Fibroblast of pulmonary artery (primary cell): ENCODE results near the gene ZCCHC7.

ENCODE experiments used
- DNase-seq: peaks from one replicate; pipeline ENCODE4 v3.0.0-alpha.2; 2010; ENCODE audit warnings: low read depth
- H3K4me3 ChIP-seq: replicated peaks from 2 replicates; pipeline ENCODE4 v1.5.1; 2011; ENCODE audit warnings: low read depth, mild to moderate bottlenecking, control low read depth, low read length, moderate library complexity
- CTCF ChIP-seq: IDR thresholded peaks from 2 replicates; pipeline ENCODE4 v1.5.1; 2011; ENCODE audit warnings: mild to moderate bottlenecking, control low read depth, low read length, inconsistent platforms; ENCODE audit errors: missing control alignments

ZCCHC7 gene

GRCh38 chr9:37239921-37240320, 119.5 kb downstream of the ZCCHC7 start:
- DNase-seq, result no peak
- no peak overlapping the region for H3K4me3 ChIP-seq
- TF ChIP-seq CTCF, result no peak

GRCh38 chr9:37241340-37241739, 121.0 kb downstream of the ZCCHC7 start:
- DNase-seq, result no peak
- no peak for TF ChIP-seq CTCF
- no peak overlapping the region for H3K4me3 ChIP-seq

GRCh38 chr9:37242089-37242488, 121.7 kb downstream of the ZCCHC7 start:
- no peak overlapping the region for H3K4me3 ChIP-seq
- no peak for DNase-seq
- TF ChIP-seq CTCF, result no peak

- DNase-seq, result no peak
- no peak overlapping the region for H3K4me3 ChIP-seq
- no peak for TF ChIP-seq CTCF
Observed at GRCh38 chr9:37243588-37244345, 123.4 kb downstream of the ZCCHC7 start.

GRCh38 chr9:37246826-37247225, 126.5 kb downstream of the ZCCHC7 start:
- TF ChIP-seq CTCF, result no peak
- H3K4me3 ChIP-seq, result no peak overlapping the region
- DNase-seq, result no peak

GRCh38 chr9:37248651-37249163, 128.3 kb downstream of the ZCCHC7 start:
- no peak for TF ChIP-seq CTCF
- H3K4me3 ChIP-seq, result no peak overlapping the region

GRCh38 chr9:37251452-37251851, 131.1 kb downstream of the ZCCHC7 start:
- H3K4me3 ChIP-seq, result no peak overlapping the region
- no peak for TF ChIP-seq CTCF
- DNase-seq, result no peak

More at GRCh38 chr9:37248651-37249163, 128.3 kb downstream of the ZCCHC7 start:
- no peak for DNase-seq
